Hepatocyte (in vitro differentiated cells): ENCODE data around the gene FBXO8. TPM values are rescaled to one million over a fixed set of nuclear protein-coding genes. Genes with fewer than 3 reads are reported as not detected.
A peak's percentile ranks its signal among the peaks of the same experiment; 100 is the strongest.

Source experiments
- DNase-seq: peaks from one replicate; pipeline ENCODE4 v3.0.0-alpha.2; 2016; ENCODE audit warnings: low spot score
- H2AFZ ChIP-seq: fragments of 200-600 bp; sonication (generic); 2 replicates; pipeline ENCODE4 v1.6.0; 2016; ENCODE audit warnings: antibody characterized with exemption, mild to moderate bottlenecking
- H3K27ac ChIP-seq: fragments of 200-600 bp; sonication (generic); 2 replicates; pipeline ENCODE4 v1.5.1; 2016; ENCODE audit warnings: mild to moderate bottlenecking
- H3K27me3 ChIP-seq: fragments of 200-600 bp; sonication (generic); 2 replicates; pipeline ENCODE4 v1.6.1; 2016
- H3K36me3 ChIP-seq: fragments of 200-600 bp; sonication (generic); replicated peaks from 2 replicates; pipeline ENCODE4 v1.5.1; 2016; ENCODE audit warnings: low read depth; ENCODE audit not compliant: insufficient read depth
- H3K4me1 ChIP-seq: fragments of 200-600 bp; sonication (generic); 2 replicates; pipeline ENCODE4 v1.5.1; 2016; ENCODE audit warnings: mild to moderate bottlenecking, moderate library complexity; ENCODE audit not compliant: insufficient read depth
- H3K4me2 ChIP-seq: fragments of 200-600 bp; sonication (generic); 2 replicates; pipeline ENCODE4 v1.6.0; 2016
- H3K4me3 ChIP-seq: fragments of 200-600 bp; sonication (generic); 2 replicates; pipeline ENCODE4 v1.5.1; 2016; ENCODE audit warnings: mild to moderate bottlenecking
- H3K79me2 ChIP-seq: fragments of 200-600 bp; sonication (generic); 2 replicates; pipeline ENCODE4 v1.6.0; 2017; ENCODE audit warnings: mild to moderate bottlenecking
- H3K9me2 ChIP-seq: fragments of 200-600 bp; sonication (generic); replicated peaks from 2 replicates; pipeline ENCODE4 v1.6.0; 2017; ENCODE audit warnings: mild to moderate bottlenecking; ENCODE audit not compliant: insufficient read depth
- H3K9me3 ChIP-seq: fragments of 200-600 bp; sonication (generic); 2 replicates; pipeline ENCODE4 v1.5.1; 2016; ENCODE audit warnings: low read depth, mild to moderate bottlenecking
- H4K20me1 ChIP-seq: fragments of 200-600 bp; sonication (generic); 2 replicates; pipeline ENCODE4 v1.6.0; 2016; ENCODE audit warnings: mild to moderate bottlenecking; ENCODE audit not compliant: insufficient read depth, poor library complexity, severe bottlenecking
- EZH2 ChIP-seq: fragments of 200-600 bp; sonication (generic); IDR thresholded peaks from 2 replicates; pipeline ENCODE4 v1.6.1; 2016; ENCODE audit warnings: antibody characterized with exemption, mild to moderate bottlenecking, borderline replicate concordance
- EZH2phosphoT487 ChIP-seq: fragments of 200-600 bp; sonication (generic); IDR thresholded peaks from one replicate; pipeline ENCODE4 v1.6.1; 2018; ENCODE audit warnings: antibody characterized with exemption, mild to moderate bottlenecking, low read depth, moderate library complexity; ENCODE audit not compliant: unreplicated experiment, severe bottlenecking
- WGBS: methylation state at CpG from one replicate; pipeline ENCODE4 v1.1.6; 2016; ENCODE audit warnings: low lambda C conversion rate; ENCODE audit errors: missing lambda C conversion rate; 5-methylcytosine and 5-hydroxymethylcytosine counted together
- polyA plus RNA-seq: library from polyadenylated mRNA; unstranded; fragments of >200 nt; fragmentation: Nextera tagmentation; extraction: Ambion mirVana; gene quantifications from 2 replicates; pipeline ENCODE4 v1.2.1, GENCODE V29; 2016
- total RNA-seq: library from RNA; depleted of rRNA; stranded (reverse); fragments of >200 nt; gene quantifications from 2 replicates; pipeline ENCODE4 v1.2.3, GENCODE V29; 2014
- TF ChIP-seq, protein P1 (sequence below): fragments of 200-600 bp; sonication (generic); IDR thresholded peaks from 2 replicates; pipeline ENCODE4 v1.5.1; 2016; ENCODE audit warnings: antibody characterized with exemption, mild to moderate bottlenecking; ENCODE audit not compliant: poor library complexity

Gene FBXO8
- total and polyA plus RNA-seq, 2 experiments from 2014 or later, result 21.3 to 35.7 TPM

DNA sequence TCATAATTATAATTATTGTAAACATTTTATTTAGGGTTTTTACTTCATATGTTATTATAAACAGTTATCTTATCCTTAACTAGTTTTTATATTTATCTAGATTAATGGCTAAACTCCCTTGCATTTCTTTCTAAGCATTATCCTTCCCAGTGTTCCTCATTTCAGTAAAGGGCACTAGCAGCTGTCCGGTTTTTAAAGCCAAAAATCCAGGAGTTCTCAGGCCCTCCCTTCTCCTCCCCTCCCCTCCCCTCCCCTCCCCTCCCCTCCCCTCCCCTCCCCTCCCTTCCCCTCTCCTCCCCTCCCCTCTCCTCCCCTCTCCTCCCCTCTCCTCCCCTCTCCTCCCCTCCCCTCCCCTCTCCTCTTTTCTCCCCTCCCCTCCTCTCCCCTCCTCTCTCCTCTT lies 58.9 kb downstream of the FBXO8 start:
- Histone ChIP-seq H2AFZ (no peak overlapping the region), H3K9me3 (no peaks in the 10 kb centered on the region), H3K79me2 (no peaks in the 10 kb centered on the region), H3K4me3 (no peak overlapping the region), H4K20me1 (no peaks in the 10 kb centered on the region), H3K4me1 (no peaks in the 10 kb centered on the region), H3K4me2 (no peak overlapping the region), H3K27ac (no peak overlapping the region), H3K9me2 (no peaks in the 10 kb centered on the region), H3K36me3 (no peaks in the 10 kb centered on the region), H3K27me3 (peaks cover 12% of the 10 kb centered on the region)
- WGBS, result 91% methylated on average over 1 of the region's 1 CpG
- DNase-seq, result no peak
- TF ChIP-seq, protein P1, sequence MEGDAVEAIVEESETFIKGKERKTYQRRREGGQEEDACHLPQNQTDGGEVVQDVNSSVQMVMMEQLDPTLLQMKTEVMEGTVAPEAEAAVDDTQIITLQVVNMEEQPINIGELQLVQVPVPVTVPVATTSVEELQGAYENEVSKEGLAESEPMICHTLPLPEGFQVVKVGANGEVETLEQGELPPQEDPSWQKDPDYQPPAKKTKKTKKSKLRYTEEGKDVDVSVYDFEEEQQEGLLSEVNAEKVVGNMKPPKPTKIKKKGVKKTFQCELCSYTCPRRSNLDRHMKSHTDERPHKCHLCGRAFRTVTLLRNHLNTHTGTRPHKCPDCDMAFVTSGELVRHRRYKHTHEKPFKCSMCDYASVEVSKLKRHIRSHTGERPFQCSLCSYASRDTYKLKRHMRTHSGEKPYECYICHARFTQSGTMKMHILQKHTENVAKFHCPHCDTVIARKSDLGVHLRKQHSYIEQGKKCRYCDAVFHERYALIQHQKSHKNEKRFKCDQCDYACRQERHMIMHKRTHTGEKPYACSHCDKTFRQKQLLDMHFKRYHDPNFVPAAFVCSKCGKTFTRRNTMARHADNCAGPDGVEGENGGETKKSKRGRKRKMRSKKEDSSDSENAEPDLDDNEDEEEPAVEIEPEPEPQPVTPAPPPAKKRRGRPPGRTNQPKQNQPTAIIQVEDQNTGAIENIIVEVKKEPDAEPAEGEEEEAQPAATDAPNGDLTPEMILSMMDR, result no peak
- no peak for TF ChIP-seq EZH2
- TF ChIP-seq EZH2phosphoT487, result no peak

DNA sequence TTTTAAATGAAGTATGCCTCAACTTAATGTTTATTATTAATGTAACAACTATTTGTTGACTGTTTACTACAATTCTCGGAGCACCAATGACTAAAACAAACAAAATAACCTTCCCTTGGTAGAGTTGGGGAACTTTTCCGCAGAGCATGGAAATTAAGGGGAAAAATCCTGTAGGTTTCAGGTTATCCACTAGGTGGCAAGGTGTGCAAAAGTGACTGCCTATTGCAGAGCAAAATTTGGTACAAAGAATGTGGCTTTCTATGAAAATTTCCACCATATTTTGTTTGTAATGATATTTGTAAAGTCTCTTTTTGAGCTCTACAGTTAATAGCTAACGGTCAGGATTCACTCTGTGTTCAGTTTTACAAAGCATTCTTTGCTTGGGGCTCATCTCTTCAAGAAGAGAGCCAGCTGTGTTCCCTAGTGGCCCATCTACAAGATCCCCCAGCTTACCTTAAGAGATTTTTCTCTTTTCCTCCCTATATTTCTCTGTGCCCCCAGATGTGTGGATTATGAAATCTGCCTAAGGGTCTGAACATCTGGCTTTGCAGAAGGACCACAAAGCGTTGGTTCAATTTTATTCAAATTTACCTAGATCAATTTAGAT lies 61.1 kb downstream of the FBXO8 start:
- Histone ChIP-seq H3K79me2 (no peaks in the 10 kb centered on the region), H3K27me3 (peaks cover 34% of the 10 kb centered on the region), H4K20me1 (no peaks in the 10 kb centered on the region), H2AFZ (no peak overlapping the region), H3K4me2 (no peak overlapping the region), H3K9me2 (no peaks in the 10 kb centered on the region), H3K4me1 (peaks cover 4% of the 10 kb centered on the region), H3K9me3 (no peaks in the 10 kb centered on the region), H3K36me3 (no peaks in the 10 kb centered on the region), H3K4me3 (no peak overlapping the region), H3K27ac (no peak overlapping the region)
- 43% methylated on average over 4 of the region's 4 CpGs for WGBS
- peak; percentile 40 for DNase-seq
- TF ChIP-seq EZH2phosphoT487 (no peak), EZH2 (no peak)
- TF ChIP-seq, protein P1, result peak; percentile 66

DNA sequence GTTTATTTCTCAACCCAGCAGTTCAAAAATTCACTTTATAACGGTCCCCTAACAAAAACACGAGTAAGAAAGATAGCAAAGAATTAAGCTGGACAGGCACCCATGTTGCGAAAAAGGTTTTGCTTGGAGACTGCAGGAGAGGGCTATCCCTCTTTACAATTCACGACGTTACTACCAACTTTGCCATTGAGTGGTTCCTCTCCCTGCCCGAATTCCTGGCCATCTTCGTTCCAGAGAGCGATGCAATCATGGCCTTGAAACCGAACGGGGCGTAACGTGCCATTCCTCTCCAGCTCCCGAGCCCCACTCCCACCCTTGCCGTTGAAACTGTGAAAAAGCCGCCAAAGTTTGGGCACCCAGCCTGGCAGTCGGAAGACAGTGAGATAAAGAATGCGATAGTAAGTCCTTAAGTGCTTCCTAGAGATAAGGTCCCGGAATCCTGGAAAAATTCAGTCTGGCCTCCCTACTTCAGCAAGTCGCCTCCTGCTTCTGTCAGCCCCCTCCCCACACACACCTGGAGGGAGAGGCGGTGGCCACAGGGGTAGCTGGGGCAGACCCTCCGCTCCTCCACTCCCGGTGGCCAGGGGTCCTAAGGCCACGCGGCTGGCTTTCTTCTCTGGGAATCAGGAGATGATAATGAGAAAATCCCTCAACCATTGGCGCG lies 65.2 kb downstream of the FBXO8 start:
- DNase-seq, result no peak
- Histone ChIP-seq H3K4me2 (peak overlapping the region; percentile 91), H3K9me3 (no peaks in the 10 kb centered on the region), H3K9me2 (no peaks in the 10 kb centered on the region), H3K27ac (peak overlapping the region; percentile 86), H2AFZ (peak overlapping the region; percentile 28), H3K4me1 (peaks cover 21% of the 10 kb centered on the region), H3K79me2 (no peaks in the 10 kb centered on the region), H3K4me3 (peak overlapping the region; percentile 16), H3K36me3 (no peaks in the 10 kb centered on the region), H3K27me3 (peaks cover 75% of the 10 kb centered on the region), H4K20me1 (no peaks in the 10 kb centered on the region)
- TF ChIP-seq, protein P1, result no peak
- TF ChIP-seq EZH2 (no peak), EZH2phosphoT487 (peak; percentile 16)
- whole genome bisulfite sequencing, result 4% methylated on average over 26 of the region's 26 CpGs
